ENCODE data around the gene NSUN3. TPM values are rescaled to one million over a fixed set of nuclear protein-coding genes. Genes with fewer than 3 reads are reported as not detected.

NSUN3 gene
- total RNA-seq, 2 experiments from 2014 or later: 10.4 to 13.5 TPM

GRCh38 chr3:94026623-94027022 lies 36.2 kb upstream of the NSUN3 start:
- Histone ChIP-seq H3K9me2 (ENCODE audit: insufficient read depth, low read length) (no peaks in the 10 kb centered on the region), H3K36me3 (ENCODE audit: insufficient read depth, low read length) (no peaks in the 10 kb centered on the region), H3K4me1 (ENCODE audit: insufficient read depth, low read length, poor library complexity, severe bottlenecking) (no peaks in the 10 kb centered on the region), H3K9me3 (ENCODE audit: low read length) (no peaks in the 10 kb centered on the region), H2AFZ (ENCODE audit: low read length) (no peak overlapping the region), H3K79me2 (ENCODE audit: insufficient read depth, low read depth, low read length) (no peaks in the 10 kb centered on the region), H4K20me1 (ENCODE audit: insufficient read depth, low read length) (no peaks in the 10 kb centered on the region), H3K4me3 (ENCODE audit: low read depth, low read length, poor library complexity, severe bottlenecking) (no peak overlapping the region), H3K4me2 (ENCODE audit: low read length) (no peak overlapping the region), H3K27ac (ENCODE audit: low read depth, low read length, poor library complexity, severe bottlenecking) (no peak overlapping the region)
- intact Hi-C loops (cut with micrococcal nuclease; ENCODE audit: unreplicated experiment): no loop called here
- no peak for TF ChIP-seq CTCF (conservative IDR thresholded peaks at IDR 0.05; ENCODE audit: low read length)
- ChIA-PET POLR2A (no interaction called here), CTCF (ENCODE audit: unreplicated experiment) (no interaction called here)
- no TSS peak for BruUV-seq (replicated peaks)
- DNase-seq (ENCODE audit: low spot score): no peak

DNA sequence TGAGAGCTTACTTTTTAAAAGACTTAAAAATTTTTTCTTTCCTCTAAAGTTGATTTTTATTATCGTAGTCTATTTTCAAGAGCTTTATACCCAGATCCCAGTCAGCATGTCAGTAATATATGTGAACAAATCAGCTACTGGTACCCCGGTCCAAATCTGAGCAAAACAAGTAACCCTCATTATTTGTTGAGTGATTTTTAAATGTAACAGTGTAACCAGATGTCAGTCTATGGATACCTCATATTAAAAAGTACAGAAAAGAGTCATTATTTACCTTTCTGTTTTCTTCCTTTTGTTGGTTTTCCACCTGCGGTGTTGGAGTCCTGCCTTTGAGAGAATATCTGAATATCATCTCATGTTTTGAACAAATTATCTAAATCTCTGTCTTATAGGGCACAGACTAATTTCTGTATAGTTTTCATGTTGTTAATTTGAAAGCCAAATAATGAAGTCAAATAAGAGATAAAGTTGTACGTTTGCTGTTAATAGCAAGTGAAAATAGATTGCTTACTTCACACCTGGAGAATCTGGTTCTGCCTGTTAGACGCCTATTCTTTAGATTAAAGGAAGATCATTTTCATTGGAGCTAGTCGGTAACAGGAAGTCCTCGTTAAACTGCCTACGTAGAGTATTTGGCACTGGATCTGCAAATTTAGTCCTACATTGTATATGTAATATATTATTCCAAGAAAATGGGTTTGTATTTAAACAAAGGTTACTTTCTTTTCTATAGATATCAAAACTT lies 34.6 kb upstream of the NSUN3 start, which contains the start of gene STX19:
TSS of gene STX19 (minus strand) at position 505 of the 745 bp plus-strand sequence. CDS start 13,328 bp downstream, outside the sequence.
- CTCF ChIA-PET (ENCODE audit: unreplicated experiment): no interaction called here
- H2AFZ ChIP-seq (ENCODE audit: low read length): no peak within 1 kb of the TSS

More for the DNA sequence above, 34.6 kb upstream of the NSUN3 start, which contains the start of gene STX19:
- Histone ChIP-seq H3K4me2 (ENCODE audit: low read length) (no peak within 1 kb of the TSS), H4K20me1 (ENCODE audit: insufficient read depth, low read length) (no peaks in the 10 kb centered on the region), H3K4me3 (ENCODE audit: low read depth, low read length, poor library complexity, severe bottlenecking) (no peak within 1 kb of the TSS), H3K27ac (ENCODE audit: low read depth, low read length, poor library complexity, severe bottlenecking) (no peak within 1 kb of the TSS), H3K4me1 (ENCODE audit: insufficient read depth, low read length, poor library complexity, severe bottlenecking) (no peaks in the 10 kb centered on the region), H3K79me2 (ENCODE audit: insufficient read depth, low read depth, low read length) (no peaks in the 10 kb centered on the region), H3K36me3 (ENCODE audit: insufficient read depth, low read length) (no peaks in the 10 kb centered on the region), H3K9me3 (ENCODE audit: low read length) (no peaks in the 10 kb centered on the region), H3K9me2 (ENCODE audit: insufficient read depth, low read length) (no peaks in the 10 kb centered on the region)
- DNase-seq (ENCODE audit: low spot score): no peak
- BruUV-seq (replicated peaks): no TSS peak
- intact Hi-C loops (cut with micrococcal nuclease; ENCODE audit: unreplicated experiment): no loop called here
- POLR2A ChIA-PET: interaction anchor here (0.6 to 0.7 kb wide), 4 partner anchors 34 to 1082 kb away, joined by 3 to 5 read pairs (median 4); partner anchors contain the start of genes DHFR2 and NSUN3
- TF ChIP-seq CTCF (conservative IDR thresholded peaks at IDR 0.05; ENCODE audit: low read length) (no peak), EZH2phosphoT487 (IDR thresholded peaks at IDR 0.05; ENCODE audit: borderline replicate concordance, low read depth, low read length) (no peak)
